Measurements from ENCODE around the gene NOTUM.

Gene NOTUM

GRCh38 chr17:81911277-81911961 lies 49.6 kb downstream of the NOTUM start, which contains the start of gene PCYT2:
Gene PCYT2 (minus strand): TSS chr17:81911399. CDS start chr17:81911355, 44 bp downstream.
- peak; percentile 63 to 67 for DNase-seq (ENCODE audit: low read depth in 2 of 2)

- DNase-seq (ENCODE audit: low read depth in 2 of 2) = no peak
Observed at GRCh38 chr17:81910840-81911276, 50.1 kb downstream of the NOTUM start.

DNA sequence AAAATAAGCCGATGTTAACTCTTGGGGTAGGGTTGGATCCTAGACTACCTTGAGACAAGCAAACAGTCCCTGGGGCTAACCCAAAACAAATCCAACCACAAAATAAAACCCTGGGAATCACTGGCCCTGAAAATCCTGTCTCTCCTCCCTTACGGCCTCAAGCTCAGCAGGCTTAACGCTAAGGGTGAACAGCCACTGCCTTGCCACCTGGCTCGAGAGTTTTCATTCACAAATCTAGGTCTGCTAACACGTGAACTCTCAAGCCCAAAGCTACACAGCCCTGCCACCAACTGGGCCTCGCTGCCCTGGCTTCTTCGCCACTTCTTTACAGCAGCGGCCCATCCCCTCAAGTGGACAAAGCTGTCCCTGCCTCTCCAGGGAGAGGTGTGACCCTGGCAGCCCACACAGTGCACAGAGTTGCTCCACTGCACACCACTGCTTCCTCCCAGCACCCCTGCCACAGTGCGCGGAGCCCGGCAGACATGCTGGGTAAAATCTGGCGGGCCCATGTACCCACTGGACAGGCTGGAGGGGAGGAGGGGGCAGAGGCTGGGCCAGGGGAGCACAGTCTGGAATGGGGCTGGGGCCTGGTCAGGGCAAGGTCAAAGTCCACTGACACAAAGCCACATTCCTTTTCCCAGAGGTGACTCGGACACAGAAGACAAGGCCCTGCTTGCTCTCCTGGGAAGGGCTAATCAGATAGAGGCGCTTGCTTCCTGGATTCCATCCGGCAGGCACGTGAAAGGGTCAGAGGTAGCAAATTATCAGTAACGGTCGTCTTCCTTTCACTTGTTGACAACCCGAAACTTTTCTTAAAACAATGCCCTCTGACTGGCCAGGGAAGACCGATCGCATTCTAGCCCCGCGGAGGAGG lies 50.8 kb downstream of the NOTUM start:
- DNase-seq (ENCODE audit: low read depth in 2 of 2) = no peak

DNA sequence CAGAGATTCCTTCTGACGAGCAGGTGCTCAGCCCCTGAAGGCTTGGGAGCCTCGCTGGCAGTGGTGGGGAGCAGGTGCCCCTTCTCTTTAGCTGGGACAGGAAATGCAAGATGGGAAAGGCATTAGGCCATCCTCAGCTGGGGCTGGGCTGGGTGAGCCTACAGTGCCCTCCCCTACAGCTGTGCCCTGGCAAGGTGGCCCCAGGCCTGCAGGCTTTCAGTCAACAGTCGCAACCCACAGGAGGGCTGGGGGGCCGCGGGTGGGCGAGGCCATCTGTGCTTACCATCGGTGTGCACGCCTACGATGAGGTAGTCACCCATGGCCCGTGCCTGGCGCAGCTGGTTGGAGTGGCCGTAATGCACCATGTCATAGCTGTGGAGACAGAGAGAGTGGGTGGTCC lies 51.8 kb downstream of the NOTUM start:
- DNase-seq (ENCODE audit: low read depth in 2 of 2) = no peak

DNA sequence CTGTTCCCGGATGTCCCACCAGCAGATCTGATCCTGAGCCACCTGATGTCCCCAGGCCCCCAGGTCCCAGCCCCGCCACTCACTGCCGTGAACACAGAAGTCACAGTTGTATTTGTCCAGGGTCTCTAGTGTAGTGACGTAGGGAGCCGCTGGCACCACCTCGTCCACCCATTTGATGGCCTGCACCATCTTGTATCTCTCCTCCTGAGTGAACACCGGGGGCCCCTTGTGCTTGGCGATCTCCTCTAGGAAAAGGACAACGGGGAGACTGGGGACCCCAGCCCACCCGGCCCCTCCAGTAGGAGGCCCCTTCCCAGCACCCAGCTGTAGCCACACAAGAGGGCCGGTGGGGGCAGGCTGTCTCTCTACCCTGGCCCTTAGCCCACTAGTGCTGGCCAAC lies 52.2 kb downstream of the NOTUM start:
- DNase-seq (ENCODE audit: low read depth in 2 of 2) = no peak

- DNase-seq (ENCODE audit: low read depth in 2 of 2) = no peak
Observed at GRCh38 chr17:81907219-81908145, 53.5 kb downstream of the NOTUM start.

DNA sequence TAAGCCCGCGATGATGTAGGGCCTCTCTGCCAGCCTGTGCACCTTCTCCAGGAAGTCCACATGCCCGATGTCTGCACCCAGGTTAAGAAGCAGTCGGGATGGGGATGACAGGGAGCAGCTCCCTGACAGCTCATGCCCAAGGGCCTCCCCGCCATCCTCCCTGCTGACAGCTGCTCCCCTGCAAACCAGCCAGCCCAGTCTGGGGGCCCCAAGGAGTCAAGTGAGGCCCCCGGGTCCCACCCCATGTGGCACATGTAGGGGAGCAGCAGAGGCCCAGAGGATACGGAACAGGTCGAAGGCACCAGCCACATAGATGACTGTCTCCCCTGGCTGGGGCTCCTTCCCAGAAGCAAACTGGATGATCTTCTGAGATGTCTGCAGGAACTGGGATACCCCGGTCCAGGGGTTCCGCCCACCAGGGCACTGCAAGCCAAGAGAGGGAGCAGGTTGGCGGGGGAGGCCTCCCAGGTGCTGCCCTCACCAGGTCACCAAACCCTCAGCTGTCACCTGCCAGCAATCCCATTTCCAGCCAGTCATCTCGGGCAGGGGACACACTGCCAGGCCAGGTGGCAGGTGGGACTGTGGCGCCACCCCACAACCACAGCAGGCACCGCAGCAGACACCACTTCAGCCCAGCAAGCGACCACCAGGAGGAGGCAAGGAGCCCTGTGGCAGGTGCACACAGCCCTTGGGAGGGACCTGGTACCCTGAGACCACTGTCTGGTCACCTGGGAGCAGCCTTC lies 54.3 kb downstream of the NOTUM start:
- DNase-seq (ENCODE audit: low read depth in 2 of 2) = no peak

GRCh38 chr17:81905993-81906392 lies 55.0 kb downstream of the NOTUM start:
- no peak for DNase-seq (ENCODE audit: low read depth in 2 of 2)

GRCh38 chr17:81905424-81905875 lies 55.5 kb downstream of the NOTUM start:
- DNase-seq (ENCODE audit: low read depth in 2 of 2) = no peak

- no peak for DNase-seq (ENCODE audit: low read depth in 2 of 2)
Observed at GRCh38 chr17:81904600-81905423, 56.2 kb downstream of the NOTUM start.

DNA sequence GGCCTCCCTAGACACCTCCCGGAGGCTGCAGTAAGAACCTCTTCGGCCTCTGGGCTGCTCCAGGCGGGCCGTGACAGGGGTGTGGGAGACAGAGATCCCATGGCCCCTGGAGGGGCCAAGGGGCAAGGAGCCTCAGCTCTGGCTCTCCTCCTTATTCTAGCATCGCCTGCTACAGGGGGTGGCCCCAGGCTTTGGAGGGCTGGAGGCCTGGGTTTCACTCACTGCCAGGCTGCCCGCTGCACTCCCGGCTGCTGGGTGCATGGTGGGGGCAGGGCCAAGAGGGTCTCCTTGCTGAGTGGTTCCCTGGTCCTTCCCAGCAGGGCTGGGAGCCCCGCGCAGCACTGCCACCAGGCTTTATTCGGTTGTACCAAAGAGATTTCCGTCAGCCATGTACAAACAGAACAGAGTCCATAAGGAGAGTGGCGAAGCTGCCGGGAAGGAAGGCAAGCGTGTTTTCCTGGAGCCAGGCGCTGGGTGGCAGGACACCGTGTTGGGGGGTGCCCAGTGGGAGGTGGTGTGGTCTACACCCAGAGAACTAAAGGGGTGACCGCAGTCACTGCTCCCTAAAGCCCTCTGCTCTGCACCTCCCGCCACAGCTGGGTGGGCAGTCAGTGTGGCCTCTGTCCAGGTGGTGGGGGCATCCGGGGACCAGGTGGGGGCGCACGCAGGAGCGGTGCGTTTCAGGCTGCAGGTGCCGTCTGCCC lies 56.9 kb downstream of the NOTUM start:
- DNase-seq (ENCODE audit: low read depth in 2 of 2) = no peak

GRCh38 chr17:81903415-81903831 lies 57.6 kb downstream of the NOTUM start:
- no peak for DNase-seq (ENCODE audit: low read depth in 2 of 2)

DNA sequence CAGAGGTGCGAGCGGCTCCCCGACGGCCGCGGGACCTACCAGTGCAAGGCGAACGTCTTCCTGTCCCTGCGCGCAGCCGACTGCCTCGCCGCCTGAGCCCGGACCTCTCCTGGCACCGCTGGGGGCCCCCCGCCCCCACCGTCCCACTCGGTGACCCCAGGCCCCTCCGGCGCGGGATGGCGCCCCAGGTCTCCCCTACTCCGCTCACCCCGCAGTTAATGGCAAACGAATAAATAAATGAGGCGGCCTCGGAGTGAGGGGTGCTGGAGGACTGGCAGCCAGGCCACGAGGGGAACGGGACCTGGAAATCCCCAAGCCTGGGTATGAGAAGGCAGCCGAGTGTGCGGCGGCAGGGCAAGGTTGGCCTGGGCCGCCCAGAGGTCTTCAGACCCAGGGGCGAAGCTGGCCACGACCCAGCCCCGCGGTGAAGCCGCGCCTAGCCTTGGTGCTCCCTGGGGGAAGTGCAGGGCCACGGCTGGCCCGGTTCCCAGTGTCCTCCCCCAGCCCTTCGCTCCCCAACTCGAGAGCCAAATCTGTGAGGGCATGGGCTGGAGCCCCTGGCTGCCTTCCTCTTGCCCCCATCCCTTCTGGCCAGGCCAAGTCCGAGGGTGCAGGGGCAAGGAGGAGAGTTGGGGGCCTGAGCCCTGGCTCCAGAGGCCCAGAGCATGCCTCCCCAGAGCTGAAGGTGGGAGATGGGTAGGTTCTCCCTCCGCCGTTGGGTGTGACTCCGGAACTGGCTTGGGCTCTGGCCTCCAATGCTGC lies 58.2 kb downstream of the NOTUM start:
- no peak for DNase-seq (ENCODE audit: low read depth in 2 of 2)

All from fibroblast of skin of left quadriceps (primary cell).